ENCODE results near the gene HEATR9.

The HEATR9 gene

DNA sequence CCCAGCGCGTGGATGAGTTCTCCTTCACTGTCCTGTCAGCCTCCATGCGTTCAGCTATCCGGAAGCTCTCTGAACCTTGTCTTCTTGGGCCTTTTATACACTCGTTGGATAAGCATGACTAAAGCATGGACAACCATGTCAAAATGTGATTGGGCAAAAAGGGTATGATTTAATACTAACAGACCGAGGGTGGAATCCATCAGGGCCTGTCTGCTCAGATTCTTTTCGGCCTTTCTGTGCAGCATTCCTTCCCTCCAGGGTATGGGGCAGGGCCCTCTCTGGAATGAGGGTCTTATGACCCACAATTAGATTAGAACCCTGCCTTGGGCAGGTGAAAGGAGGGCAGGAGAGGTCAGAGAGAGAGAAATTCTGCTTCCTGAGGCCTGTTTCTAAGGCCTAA is 25.5 kb upstream of the HEATR9 start:
- in situ Hi-C loops (cut with MboI; ENCODE audit: low sequenced_read_pairs), result no loop called here

DNA sequence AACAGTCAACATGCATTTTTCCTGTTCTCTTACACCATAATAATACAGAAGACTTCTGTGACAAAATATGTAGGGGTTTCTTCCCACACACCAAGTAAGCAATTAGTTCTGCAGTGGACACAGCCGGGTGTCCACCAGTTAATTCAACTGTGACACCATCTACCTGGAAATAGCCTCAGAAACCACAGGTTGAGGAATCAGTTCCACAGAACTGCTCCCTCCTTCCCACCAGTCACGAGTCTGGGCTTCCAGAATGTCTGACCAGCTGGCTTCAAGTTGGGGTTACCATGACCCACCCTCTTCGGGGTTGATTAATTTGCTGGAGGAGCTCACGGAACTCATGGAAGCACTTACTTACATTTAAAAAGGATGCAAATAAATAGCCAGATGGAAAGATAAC is 25.1 kb upstream of the HEATR9 start:
- in situ Hi-C loops (cut with MboI; ENCODE audit: low sequenced_read_pairs), result no loop called here

DNA sequence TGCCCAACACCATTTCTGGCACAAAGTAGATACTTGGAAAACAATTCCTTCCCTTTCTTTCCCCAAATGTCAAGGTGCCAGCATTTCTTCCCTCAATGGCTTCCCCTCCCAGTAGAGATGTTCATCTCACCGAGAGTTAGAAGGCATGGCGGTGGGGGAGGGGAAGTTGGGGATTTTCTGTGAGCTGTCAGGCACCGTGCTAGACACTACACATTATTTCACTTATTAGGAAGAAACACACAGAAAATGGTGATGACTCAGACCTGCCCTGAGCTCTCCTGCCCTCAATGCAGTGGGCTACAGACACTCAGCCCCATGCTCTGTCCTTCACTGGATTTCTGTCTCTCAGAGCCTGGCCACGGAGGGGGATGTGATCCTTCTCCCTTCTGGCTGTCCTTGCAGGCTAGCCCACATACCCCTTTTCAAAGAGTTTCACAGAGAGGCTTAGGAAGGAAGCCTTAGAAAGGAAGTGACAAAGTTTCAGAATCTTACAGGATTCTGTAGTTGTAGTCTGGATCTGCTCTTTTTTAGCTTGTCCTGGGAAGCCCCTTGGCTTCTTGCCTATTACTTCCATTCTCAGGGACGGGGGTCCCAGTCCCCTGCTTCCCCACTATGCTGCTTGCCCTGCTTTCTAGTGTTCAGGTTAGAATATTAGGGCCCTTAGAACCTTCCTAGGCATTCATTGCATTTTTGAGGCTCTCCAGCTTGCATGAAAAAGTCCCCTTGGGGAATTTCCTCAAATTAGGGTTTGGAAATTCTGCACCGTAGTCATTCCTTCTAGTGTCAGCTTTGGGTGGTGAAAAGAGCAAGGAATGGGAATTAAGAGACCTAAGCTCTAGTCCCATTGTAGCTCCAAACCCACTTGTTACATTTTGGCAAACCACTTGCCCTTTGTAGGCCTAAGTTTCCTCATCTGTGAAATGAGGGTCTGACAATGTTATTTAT is 23.7 kb upstream of the HEATR9 start:
- in situ Hi-C loops (cut with MboI; ENCODE audit: low sequenced_read_pairs), result no loop called here

DNA sequence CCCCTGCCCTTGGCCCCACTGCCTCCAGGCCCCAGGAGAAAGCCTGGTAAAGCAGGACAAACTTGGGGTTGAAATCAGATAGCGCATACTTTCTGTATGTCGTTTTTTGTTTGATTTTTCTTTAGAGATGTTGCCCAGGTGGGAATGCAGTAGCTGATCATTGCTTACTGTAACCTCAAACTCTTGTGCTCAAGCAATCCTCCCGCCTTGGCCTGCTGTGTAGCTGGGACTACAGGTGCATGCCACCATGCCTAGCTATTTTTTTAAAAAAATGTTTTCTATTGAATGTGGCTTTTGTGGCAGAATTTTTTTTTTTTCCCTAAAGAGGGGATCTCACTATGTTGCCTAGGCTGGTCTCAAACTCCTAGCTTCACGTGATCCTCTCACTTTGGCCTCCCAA is 22.6 kb upstream of the HEATR9 start:
- in situ Hi-C loops (cut with MboI; ENCODE audit: low sequenced_read_pairs), result no loop called here

DNA sequence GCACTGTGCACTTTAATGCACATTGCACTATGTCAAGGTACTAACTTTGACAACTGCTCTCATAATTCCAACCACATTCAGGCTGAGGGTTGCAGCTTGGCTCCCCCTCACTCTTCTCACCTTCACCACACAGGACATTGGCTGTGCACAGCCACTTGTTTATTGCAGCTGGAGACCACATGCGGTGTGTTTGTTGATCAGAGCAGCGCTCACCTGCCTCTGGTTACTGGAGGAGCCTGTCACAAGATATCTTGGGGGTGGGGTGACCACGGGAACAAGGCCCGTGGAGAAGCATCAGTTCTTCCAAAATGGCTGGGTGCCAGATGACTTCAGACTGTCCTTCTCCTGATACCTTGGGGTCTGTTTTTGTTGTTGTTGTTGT is 22.1 kb upstream of the HEATR9 start:
- in situ Hi-C loops (cut with MboI; ENCODE audit: low sequenced_read_pairs), result no loop called here

DNA sequence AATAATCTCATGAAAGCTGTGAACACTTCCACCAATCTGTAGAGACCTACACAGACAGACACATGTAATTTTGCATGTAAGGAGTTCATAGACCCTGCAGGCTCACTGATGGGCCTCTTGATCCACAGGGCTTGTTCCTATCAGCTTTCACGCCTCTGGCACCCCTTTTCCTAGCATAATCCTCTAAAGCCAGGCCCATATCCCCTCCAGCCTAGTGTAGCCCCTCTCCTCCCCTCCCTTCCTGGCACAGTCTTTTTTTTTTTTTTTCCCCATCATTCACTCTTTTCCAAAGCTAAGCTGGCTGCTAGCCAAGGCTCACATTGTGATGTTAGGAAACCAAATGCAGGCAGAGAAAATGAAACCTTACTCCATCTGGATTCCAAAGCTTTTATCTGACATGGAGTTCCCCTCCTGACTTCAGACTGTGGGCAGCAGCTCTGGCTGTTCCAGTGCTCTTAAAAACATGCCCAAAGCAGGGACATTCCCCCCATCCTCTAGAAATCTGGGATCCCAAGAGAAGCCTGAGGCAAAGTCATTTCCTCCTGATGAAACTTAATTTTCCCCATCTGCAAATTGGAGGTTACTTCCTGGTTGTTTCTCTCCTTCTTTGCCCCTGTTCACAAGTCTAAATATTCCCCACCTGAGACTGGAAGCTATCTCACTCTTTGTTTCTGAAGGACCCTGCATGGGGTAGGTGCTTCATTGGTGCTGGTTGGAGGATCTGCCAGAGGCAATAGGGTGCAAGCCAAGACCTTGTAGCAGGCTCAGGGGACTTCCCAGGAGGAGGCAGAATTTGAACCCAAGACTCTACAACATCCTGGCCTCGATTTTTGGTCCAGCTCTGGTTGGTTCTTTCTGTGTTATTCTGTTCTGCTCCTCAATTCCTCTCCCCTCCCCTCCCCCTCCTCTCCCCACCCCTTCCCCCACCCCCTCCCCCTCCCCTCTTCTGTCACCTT is 21.4 kb upstream of the HEATR9 start:
- in situ Hi-C loops (cut with MboI; ENCODE audit: low sequenced_read_pairs), result no loop called here

DNA sequence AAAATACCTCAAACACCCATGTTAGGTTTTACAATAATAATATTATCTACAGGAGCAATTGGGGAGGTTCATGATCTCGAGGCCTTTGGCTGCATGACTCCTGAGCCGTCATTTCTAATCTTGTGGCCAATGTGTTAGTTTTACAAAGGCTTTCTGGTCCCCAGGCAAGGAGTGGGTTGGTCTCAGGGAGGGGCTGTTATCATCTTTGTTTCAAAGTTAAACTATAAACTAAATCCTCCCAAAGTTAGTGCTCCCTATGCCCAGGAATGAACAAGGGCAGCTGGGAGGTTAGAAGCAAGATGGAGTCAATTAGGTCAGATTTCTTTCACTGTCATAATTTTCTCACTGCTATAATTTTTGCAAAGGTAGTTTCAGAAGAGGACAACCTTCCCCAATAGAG is 20.6 kb upstream of the HEATR9 start:
- in situ Hi-C loops (cut with MboI; ENCODE audit: low sequenced_read_pairs), result no loop called here

DNA sequence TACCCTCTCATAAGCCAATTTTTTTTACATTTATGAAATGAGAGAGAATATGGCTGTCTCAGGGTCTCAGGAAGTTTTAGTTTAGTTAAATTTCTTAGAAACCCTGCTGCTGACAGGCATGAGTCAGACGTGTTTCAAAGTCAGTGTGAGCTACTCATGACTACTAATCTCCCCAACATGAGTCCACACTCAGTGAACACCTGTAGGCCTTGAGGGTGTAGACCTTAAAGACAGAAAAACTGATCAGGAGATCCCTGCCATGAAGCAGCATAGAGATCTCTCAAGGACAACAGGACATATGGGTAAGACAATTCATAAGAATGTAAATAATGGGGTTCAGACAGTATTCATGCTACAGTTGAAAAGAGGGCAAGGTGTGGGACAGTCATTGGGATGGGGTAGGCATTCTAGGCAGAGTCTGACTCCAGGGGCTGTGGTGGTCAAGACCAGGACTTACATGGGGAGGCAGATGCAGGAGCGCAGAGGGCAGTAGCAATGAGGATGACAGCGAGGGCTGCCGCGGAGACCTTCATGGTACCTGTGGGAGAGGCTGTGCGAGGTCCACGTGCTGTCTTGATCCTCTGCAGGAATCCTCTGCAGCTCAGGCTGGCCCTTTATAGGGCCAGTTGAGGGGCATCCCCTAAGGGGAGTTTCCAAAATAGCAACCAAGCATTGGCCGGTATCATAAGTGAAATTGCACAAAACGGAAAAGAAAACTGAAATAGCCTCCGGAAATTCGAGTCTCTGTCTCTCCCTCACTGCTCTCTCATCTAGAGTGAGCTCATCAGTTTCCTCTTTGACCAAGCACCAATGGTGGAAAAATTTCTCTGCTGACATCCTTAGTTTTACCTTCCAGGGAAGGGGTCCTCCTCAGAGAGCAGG is 11.3 kb upstream of the HEATR9 start, which contains the start of gene CCL5:
Gene CCL5 (minus strand): TSS at position 588 of the 882 bp plus-strand sequence.
- in situ Hi-C loops (cut with MboI; ENCODE audit: low sequenced_read_pairs), result no loop called here

DNA sequence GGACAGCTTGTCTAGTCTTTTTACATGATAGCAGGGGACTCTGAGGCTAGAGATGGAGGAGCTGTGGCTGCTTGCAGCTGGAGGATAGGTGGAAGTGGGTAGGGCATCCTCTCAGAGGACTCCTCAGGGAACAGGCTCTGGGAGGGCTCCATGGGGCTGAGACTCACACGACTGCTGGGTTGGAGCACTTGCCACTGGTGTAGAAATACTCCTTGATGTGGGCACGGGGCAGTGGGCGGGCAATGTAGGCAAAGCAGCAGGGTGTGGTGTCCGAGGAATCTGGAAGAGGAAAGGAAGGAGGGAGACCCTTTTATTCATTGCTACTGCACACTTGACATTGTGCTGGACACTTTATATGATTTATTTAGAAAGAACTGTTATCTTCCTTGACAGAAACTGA is 9.7 kb upstream of the HEATR9 start:
- in situ Hi-C loops (cut with MboI; ENCODE audit: low sequenced_read_pairs), result no loop called here

DNA sequence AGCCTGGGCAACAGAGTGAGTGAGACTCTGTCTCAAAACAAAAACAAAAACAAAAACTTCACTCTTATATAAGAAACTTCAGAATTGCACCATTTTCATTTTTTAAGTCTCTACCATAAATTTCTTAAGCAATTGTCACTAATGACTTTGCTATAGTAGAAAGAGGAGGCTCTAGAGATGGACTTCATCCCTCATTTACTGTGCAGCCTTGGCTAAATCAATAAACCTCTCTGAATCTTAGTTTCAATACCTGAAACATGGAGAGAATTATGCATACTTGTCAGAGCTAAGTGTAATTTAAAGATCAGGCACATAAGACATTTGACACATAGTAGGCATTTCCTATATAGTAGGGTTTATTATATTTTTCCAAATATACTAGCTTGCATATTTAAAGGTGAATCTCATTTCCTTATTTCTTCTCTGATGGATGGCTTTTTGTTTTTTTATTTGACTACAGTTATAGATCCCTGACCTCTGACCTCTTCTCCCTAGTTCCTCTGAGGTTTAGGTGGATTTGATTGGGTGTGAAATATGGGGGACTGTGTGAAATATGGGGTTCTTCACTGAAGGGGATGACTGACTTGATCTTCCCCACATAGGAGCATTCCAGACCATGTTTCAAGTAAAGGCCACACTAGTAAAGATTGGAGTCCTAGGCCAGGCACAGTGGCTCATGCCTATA is 8.8 kb upstream of the HEATR9 start:
- in situ Hi-C loops (cut with MboI; ENCODE audit: low sequenced_read_pairs), result no loop called here

DNA sequence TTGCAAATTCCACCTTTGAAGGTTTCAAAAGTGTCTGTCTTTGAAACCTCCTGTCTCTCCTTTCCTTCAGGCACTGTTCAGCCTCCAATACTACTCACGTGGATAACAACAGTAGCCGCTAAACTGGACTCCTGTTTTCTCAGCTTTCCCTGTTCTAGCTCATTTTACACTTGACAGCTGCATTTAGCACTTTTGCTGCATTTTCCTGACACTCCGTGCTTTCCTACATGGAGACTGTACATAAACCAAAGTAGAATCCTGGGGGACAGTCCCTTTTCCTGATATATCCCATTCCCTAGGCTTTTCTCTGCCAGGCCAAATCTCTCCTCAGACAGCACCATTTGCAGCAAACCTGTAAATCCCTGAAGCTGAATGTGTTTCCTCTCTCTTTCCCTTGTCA is 7.8 kb upstream of the HEATR9 start:
- in situ Hi-C loops (cut with MboI; ENCODE audit: low sequenced_read_pairs), result no loop called here

DNA sequence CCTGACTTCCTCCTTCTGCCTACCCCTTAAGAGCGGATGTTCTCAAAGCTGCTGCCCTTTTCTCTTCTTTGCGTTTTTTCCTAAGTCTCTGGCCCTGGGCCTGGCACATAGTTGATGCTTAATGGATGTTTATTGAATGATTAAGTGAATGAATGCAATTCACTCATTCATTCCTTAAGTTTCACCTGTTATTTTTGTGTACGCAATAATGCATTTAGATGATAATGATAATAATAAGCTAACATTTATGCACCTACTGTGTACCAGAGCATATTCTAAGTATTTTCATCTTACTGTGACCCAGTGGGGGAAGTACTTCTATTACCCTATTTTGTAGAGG is 7.1 kb upstream of the HEATR9 start:
- in situ Hi-C loops (cut with MboI; ENCODE audit: low sequenced_read_pairs), result no loop called here

DNA sequence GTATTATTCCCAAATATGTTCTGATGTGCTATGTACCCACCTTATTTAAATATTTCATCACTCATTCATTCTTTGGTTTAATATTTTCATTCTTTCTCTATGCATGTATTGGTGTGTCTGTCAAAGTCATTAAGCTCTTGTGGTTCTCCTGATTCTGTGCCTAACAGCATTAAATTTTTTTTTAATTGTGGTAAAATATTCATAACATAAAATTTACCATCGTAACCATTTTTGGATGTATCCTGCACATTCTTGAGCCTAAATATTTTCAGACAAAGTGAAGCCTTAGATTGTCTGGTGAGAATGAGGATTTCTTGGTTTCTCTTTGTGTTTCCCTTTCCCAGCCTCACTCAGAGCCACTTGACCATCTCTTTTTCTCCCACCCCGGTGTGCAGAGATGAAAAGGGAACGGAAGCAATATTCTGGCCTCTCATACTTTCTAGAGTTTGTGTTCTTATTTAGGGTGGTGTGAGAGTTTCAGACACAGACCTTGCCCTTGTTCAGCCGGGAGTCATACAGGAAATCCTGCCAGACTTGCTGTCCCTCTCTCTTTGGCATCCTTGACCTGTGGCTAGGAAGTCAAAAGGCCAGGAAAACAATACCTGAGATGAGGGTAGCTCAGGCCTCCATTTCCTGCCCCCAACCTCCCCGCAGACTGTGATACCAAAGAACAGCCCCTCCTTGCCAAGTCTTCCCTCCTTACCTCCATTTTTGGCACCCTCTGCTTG is 6.5 kb upstream of the HEATR9 start:
- in situ Hi-C loops (cut with MboI; ENCODE audit: low sequenced_read_pairs), result no loop called here

DNA sequence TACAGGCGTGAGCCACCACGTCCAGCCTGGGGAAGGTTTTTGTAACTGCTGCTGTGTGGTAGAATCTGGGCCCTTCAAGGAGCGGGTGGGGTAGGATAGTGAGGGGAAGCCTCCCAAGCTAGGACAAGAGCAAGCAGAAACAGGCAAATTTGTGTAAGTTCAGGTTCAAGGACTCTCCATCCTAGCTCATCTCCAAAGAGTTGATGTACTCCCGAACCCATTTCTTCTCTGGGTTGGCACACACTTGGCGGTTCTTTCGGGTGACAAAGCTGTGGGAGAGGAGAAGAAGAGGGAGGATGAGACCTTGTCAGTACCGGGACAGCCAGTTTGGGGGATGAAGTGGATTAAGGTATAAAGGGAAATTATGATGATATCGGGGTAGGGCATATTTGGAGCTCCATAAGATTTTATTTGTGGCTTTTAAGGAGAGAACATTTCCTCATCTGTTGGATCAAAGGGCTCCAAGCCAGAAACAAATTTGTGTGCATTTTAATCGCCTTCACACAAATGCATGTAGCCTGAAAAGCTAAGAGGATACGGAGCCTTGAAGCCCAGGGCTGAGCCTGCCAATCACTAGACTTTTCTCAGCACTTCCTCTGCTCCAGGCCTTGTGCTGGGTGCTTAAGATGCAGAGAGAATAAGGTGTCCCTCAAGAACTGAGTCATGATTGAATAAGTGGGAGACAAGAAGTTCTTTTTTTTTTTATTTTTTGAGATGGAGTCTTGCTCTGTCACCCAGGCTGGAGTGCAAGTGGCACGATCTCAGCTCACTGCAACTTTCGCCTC is 3.7 kb upstream of the HEATR9 start:
- in situ Hi-C loops (cut with MboI; ENCODE audit: low sequenced_read_pairs), result no loop called here

DNA sequence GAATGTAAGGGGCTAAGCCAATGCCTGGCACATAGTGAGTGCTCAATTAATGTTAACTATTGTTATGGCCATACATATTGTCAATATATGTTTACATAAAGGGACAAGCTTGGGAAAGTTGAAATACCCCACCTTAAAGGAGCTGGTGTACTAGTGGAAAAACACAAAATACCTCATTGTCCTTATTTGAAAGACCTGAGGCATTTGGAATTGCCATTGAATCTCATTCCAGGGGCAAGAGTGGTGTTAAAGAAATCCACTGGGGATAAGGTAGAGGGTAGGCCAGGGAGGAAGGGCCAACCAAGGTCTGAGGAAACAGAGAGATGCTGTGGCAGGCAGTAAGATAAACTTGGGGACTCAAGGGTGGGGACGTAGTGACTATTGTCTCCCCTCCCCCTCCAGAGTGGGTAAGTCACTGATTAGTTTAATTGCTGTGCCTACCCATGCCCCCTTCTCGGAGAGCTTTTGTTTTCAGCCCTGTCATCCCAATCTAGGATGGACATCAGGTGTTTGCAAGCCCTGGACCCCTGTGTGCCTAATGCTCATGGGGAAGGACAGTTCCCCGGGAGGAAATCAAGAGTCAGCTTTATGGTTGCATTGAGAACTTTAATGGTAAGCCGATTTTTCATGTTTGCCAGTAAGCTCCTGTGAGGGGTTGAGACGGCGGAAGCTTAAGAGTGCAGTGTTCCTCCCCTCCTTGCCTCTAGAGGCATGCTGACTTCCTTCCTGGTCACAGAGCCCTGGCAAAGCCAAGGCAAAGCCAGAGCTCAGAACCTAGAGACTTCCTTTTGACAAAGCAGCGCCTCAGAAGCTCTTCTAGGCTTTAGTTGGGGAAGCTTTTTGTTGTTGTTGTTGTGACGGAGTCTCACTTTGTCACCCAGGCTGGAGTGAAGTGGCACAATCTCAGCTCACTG is 2.5 kb upstream of the HEATR9 start:
- in situ Hi-C loops (cut with MboI; ENCODE audit: low sequenced_read_pairs), result no loop called here

DNA sequence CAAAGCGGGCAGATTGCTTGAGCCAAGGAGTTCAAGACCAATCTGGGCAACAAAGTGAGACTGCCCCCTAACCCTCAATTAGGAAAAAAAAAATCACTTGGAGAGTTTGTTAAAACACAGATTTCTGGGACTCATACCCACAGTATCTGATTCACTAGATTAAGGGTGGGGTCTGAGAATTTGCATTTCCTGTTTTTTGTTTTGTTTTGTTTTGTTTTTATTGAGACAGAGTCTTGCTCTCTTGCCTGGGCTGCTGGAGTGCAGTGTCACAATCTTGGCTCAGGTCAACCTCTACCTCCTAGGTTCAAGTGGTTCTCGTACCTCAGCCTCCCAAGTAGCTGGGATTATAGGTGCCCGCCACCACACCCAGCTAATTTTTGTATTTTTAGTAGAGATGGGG is 1.1 kb downstream of the HEATR9 start:
- in situ Hi-C loops (cut with MboI; ENCODE audit: low sequenced_read_pairs), result no loop called here

DNA sequence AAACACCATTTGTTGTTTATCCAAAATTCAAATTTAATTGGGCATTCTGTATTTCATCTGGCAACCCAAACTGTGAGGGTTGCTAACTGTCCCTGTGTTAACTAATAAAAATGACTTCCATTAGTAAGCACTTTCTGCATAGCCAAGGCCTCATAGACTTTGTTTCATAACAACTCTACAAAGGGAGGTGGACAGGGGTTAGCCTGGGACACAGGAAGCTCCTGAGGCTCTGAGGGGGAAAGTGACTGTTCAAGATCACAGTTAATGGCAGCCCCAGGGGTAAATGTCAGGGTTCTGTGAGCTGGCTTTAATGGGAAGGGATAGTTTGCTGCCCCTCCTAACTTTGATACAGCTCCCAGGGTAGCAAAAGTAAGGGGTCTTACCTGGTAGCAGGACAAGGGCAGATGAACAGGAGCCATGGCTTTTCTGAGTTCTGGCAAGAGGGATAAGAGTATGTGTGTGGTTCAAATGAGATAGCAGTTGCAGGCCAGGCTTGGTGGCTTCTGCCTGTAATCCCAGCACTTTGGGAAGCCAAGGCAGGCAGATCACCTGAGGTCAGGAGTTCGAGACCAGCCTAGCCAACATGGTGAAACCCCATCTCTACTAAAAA is 2.2 kb downstream of the HEATR9 start:
- in situ Hi-C loops (cut with MboI; ENCODE audit: low sequenced_read_pairs), result no loop called here
